HPDE6-E6E7 (cell line): Measurements from ENCODE around the gene TSSK2.

Experiments
- DNase-seq: peaks from one replicate; pipeline ENCODE4 v3.0.0; 2011; ENCODE audit warnings: missing footprints; ENCODE audit errors: extremely low spot score

The TSSK2 gene

GRCh38 chr22:19169002-19169946, 38.2 kb downstream of the TSSK2 start:
- no peak for DNase-seq

DNA sequence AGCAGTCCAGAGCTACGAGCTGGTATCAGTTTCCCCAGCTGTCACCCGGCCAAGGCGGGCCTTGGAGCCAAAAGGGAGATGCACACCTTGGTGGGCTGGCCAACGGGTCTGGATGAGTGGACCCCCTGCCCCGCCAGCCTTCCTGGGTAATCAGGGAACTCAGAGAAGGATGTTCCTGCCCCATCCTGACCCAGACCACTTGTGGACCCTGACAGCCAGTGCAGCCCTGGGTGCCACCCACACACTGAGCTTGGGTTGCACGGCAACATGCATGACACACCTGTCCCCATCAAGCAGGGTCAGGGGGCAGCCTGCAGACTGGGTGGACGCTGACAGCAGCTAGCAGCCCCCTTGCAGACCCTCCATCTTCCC, 38.8 kb downstream of the TSSK2 start:
- no peak for DNase-seq

DNA sequence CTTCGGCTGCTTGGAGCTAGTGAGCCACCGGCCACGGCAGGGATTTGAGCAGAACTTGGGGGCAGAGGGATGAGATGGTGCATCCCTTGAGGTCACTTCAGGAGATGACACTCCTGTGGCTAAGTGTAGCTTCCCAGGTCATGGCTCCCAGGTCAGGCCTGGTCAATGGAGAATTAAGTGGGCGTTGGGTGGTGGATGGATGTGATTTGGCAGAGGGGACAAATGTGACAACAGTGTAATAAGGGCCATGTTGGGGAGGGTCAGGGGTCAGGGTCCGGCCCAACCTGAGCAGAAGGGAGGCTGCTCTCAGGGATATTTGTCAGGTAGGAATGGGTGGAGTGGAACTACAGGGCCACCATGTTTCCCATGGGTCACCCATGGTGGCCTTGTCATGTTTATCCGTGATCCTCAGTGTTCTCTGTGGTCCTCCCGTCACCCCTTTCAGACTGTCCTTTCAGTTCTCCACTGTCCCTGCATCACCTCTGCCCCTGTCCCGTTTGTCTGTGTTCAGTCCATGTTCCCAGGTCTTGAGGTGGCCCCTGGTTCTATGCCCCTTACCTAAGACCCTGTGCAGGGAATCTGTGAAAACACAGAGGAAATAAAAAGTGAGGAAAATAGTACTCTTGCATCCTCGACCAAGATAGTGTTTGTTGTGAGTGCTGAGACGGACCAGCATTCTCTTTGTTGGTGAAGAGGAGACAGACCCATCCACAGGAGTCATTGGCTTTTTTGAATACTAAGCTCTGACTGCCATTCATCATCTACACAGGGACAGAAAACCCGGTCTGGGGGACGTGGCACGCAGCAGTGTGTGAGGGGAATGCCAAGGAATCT, 41.3 kb downstream of the TSSK2 start:
- no peak for DNase-seq

GRCh38 chr22:19173047-19174035, 42.2 kb downstream of the TSSK2 start:
- DNase-seq, result no peak

GRCh38 chr22:19174106-19175025, 43.3 kb downstream of the TSSK2 start:
- DNase-seq, result no peak

DNA sequence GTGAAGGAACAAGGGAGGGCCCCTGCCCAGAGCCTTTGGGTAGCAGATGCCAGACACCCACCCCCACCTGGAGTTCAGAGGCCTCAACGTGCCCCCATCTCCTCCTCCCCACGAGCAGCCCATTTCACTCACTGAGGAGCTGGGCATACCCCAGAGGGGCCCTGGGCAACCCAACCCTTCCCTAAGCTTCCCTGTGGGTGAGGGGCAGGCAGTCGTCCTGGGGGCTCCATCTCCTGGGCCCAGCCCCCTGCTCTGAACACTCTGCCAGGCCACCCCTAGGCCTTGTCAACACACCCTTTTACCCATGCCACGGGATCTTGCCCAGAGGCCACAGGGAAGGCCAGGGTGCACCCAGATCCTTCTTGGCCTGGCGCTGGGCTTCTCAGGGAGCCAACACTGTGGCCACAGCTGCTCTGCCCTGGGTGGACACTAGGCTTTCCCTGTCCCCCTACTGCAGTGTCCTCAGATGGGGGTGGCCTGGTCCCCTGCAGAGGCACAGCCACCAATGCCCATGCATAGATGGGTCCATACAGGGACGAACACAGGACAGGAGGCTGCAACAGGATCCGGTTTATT, 44.0 kb downstream of the TSSK2 start:
- DNase-seq, result no peak

- DNase-seq, result no peak
Measured at GRCh38 chr22:19175602-19176174, 44.6 kb downstream of the TSSK2 start.

GRCh38 chr22:19176175-19176643, 45.1 kb downstream of the TSSK2 start:
- no peak for DNase-seq

GRCh38 chr22:19176732-19177131, 45.6 kb downstream of the TSSK2 start:
- DNase-seq, result no peak

DNA sequence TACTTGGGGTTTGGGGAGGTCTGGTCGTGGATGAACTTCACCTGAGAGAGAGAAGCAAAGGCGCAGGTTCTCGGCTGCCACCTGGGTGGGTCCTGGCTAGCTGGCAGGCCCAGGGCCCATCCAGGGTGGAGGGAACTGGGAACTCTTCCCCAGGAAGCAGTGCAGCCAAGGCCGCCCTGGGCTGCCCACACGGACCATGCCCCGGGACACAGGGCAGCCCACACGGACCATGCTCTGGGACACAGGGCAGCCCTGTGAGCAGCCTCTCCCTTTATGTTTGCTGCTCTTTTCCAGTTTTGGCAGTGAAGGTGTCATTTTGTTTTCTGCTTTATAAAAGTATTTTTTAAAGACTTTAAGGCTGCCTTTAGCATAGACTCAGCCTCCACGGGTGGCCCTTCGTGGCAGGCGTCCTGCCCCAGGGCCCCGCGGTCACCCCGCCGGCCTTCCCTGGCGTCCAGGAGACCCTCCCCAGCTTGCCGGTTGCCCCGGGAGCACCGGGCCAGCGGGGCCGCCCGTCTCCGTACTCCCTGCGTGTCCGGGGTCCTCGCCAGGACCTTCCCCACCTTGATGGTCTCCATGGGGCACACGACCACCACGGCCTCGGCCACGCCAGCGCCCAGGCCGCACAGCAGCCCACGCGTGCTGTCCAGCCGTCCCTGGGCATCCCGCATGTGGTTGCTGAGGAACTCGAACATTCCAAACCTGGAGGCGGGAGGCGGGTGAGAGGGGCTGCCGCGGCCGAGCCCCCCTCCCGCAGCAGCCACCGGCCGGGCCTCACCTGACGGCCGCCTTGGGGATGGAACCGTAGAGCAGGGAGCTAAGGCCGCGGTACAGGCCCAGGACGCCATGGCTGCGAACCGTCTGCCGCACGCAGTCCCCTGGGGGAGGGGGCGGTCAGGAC, 46.3 kb downstream of the TSSK2 start:
- no peak for DNase-seq

GRCh38 chr22:19178065-19178656, 47.1 kb downstream of the TSSK2 start:
- no peak for DNase-seq

- peak; percentile 76 for DNase-seq
Measured at GRCh38 chr22:19178657-19179496, 47.8 kb downstream of the TSSK2 start, which contains the start of gene SLC25A1. Gene SLC25A1 (minus strand): TSS chr22:19178736. CDS start chr22:19178673, 63 bp downstream.

GRCh38 chr22:19179497-19180048, 48.5 kb downstream of the TSSK2 start:
- peak; percentile 70 for DNase-seq

GRCh38 chr22:19180234-19180633, 49.1 kb downstream of the TSSK2 start:
- no peak for DNase-seq

- DNase-seq, result no peak
Measured at GRCh38 chr22:19180740-19181410, 49.8 kb downstream of the TSSK2 start.
